Upper lobe of left lung (tissue), 4 donors: ENCODE results near the gene TMEM181.

Source experiments
- CTCF ChIP-seq, 6 experiments: fragments of 450-650 bp in 4 of 6; fragments of 200-600 bp in 2 of 6; sonication (generic) in 2 of 6; IDR thresholded peaks; one replicate each; pipeline ENCODE4 v1.5.1; 2016 to 2019; ENCODE audit warnings: antibody characterized with exemption in 6 of 6
- POLR2A ChIP-seq, 4 donors: fragments of 450-650 bp; IDR thresholded peaks; one replicate each; pipeline ENCODE4 v1.5.1; 2016 to 2017; ENCODE audit warnings: antibody characterized with exemption in 4 of 4, mild to moderate bottlenecking in 2 of 4
- POLR2AphosphoS5 ChIP-seq, 2 donors: sonication (generic); formaldehyde crosslinking; IDR thresholded peaks; one replicate each; pipeline ENCODE4 v1.5.1; 2017; ENCODE audit warnings: antibody characterized with exemption in 2 of 2

DNA sequence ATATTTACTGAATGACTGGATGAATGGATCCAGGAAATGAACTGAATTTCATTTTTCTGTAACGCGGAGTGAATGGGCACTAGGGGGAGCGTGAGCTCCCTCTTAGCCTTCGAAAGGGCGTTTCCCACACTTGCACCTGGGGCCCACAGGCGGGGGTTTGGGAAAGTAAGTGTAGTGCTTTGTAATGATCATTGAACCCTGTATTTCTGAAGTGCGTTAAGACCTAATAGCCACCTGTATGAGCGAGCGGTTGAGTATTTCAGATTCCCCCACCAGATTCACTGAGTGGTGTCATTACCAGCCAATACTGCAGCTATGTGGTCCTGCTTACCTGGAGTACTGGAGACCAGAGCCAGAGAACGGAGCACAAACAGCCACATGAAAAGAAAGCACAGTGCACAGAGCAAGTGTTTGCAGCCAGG is 100.5 kb downstream of the TMEM181 start:
- peak in 5 of 6 experiments; percentile 22 to 61 (median 50) for TF ChIP-seq CTCF (IDR thresholded peaks at IDR 0.05)
- TF ChIP-seq POLR2A (IDR thresholded peaks at IDR 0.05) = no peak
- no peak for TF ChIP-seq POLR2AphosphoS5 (IDR thresholded peaks at IDR 0.05)
